Stimulated activated CD4-positive, alpha-beta T cell treated with anti-CD3 and anti-CD28 coated beads, TNF-alpha, amount 100 ng/mL, for 4 hours (primary cell): Measurements from ENCODE around the gene CSNK1G1.
"Not testable (repeated sequence)": the region's sequence is repeated elsewhere in the genome, so short reads cannot be mapped to it uniquely, and the experiment has no call there.

Source experiments
- DNase-seq, 3 experiments: peaks; one replicate each; pipeline ENCODE4 v3.0.0-alpha.2; 2020; ENCODE audit warnings: low read depth in 3 of 3

Gene CSNK1G1

DNA sequence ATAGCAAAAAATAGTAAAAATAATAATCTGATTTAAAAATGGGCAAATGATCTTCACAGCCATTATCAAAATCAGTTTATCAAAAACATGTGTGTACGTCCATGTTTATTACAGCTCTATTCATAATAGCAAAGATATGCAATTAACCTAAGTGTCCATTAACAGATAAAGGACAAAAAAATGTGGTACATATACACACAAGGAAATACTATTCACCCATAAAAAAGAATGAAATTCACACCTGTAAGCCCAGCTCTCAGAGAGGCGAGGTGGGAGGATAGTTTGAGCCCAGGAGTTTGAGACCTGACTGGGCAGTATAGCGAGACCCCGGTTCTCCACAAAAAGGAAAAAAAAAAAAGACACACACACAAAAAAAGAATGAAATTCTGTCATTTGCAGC lies 110.6 kb downstream of the CSNK1G1 start:
- no peak for DNase-seq

DNA sequence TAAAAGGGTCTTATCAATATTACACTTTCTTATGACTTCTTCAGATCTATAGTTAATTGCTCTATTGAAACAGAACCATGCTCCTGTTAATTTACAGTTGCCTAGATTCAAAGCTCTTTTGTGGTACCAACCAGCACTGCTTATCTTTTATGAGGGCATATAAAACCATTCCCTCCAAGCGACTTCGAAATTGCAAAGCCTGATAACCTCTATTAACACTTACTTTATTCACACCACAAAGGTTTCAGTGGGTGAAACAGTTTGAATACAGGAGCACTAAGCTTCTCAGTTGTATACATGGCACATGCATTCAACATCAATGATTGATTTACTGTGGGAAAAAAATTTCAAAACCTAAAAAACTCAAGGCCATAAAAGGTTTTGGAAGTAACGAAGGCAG lies 118.3 kb downstream of the CSNK1G1 start:
- DNase-seq: no peak

DNA sequence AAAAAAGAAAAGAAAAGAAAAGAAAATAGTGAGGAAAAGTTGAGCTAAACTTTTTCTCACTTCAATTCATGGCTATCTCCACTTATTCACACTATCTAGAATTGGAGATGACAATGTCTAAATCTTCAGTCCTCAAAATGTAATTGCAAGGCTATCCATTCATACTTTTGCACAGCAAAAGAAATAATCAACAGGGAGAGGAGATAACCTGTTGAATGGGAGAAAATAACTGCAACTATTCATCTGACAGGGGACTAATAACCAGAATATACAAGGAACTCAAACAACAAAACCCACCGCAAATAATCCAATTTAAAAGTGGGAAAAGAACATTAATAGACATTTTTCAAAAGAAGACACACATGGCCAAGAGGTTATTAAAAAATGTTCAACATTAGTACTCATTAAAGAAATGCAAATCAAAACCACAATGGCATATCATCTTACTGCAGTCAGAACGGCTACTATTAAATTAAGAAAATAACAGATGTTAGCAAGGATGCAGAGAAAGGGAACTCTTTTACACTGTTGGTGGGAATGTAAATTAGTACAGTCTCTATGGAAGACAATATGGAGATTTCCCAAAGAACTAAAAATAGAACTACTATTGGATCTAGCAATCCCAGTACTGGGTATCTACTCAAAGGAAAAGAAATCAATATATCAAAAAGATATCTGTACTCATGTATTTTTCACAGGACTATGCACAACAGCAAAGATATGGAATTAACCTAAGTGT lies 119.6 kb downstream of the CSNK1G1 start:
- no peak for DNase-seq

DNA sequence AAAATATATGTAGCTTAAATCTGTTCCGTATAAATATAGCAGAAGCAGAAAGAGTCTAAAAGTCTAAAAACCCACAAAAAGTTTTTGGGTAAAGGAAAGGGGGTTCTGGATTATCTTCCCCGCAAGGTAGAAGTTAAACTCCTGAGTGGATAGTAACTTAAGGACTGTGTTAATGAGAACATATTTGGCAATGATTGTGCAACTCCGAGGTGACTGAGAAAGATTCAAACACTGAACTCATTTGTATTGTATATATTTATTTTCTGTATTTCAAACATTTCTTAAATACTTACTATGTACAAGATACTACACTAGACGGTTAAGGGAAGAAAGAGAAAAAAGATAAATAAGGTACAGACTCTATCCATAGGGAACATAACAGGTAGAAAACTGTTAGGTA lies 120.4 kb downstream of the CSNK1G1 start:
- DNase-seq: no peak

DNA sequence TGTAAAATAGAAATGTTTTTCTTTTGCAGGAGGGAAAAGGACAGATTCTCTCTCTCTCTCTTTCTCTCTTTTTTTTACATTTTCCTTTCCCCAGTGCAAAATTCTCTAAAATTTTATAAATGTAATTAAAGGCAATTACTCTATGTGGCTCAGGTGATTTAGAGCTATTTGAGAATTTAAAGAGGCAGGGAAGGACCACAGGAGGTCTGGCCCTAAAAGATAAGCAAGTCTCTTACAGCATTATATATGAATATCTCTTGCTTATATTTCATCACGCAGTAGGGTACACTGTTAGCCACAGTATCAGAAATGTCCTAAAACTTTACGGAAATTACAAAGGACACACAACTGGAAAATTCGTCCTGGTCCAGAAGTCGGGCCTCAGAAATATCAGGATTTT lies 122.7 kb downstream of the CSNK1G1 start:
- no peak for DNase-seq

DNA sequence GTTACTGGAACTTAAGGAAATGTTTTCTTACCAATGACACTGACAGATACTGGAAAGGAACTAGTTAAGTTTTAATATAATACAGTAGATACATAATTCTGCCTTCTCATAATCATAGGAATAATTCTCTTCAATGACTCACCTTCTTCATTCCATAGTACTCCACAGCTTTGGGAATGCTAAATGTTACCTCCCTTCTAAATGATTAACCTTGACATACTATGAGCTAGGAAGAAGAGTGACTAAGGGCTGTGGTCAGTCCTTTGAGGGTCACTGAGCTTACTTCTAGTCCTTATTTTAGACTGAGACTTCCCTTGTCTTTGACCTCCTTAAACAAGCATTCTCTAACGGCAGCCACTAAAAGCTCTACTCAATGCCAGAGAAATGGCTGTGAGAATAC lies 123.6 kb downstream of the CSNK1G1 start:
- no peak for DNase-seq

DNA sequence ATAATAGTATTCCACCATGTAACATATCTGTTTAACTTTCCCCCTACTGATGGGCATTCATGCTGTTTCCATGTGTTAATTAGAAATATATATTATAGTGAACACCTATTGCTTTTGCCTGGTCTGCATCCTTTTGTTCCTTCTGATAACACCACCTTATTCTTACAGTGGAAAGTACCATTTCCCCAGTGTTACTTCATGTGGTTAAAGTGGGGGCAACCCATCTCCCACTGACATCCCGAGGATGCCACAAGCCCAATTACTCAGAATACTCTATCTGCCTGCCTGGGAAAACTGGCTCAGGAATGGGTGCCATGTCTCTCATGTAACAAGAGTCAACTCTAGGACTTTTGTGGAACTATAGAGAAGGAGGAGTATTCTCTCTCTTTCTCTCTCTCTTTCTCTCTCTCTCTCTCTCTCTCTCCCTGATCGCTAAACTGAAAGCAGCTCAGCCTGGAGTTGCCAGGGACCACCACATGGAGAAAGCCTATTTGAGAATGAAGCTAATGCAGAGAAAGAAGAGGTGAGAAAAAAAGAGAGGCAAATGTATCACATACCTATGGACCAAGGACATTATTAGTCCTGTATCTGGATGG lies 126.7 kb downstream of the CSNK1G1 start:
- no peak for DNase-seq

DNA sequence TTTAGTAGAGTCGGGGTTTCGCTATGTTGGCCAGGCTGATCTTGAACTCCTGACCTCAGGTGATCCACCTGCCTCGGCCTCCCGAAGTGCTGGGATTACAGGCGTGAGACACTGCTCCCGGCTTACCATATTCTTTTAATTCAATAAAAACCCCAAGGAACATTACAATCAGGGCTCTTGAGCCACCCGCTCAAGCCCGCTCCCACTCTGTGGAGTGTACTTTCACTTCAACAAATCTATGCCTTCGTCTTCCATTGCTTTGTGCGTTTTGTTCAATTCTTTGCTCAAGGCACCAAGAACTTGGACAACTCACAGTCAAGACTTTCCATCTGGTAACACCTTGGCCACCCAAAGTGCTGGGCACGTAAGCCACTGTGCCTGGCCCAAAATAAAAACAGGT lies 130.2 kb downstream of the CSNK1G1 start:
- DNase-seq: no peak

DNA sequence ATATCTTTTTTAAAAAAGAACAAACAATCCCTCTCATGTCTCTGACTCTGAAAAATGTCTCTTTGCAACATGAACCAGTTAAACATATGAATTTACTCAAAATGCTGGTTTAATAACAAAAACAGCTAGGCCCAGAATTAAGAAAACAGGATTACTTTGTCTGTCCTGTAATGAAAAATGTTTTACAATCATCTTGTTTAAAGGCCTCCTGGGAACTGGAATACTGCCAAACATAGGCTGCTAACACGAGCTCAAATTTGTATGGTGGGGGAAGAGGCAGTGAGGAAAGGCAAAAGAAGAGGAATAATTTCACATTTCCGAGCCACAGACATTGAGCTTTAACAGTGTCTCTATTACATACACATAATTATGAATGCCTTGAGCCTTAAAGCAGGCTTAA lies 131.5 kb downstream of the CSNK1G1 start:
- no peak for DNase-seq

DNA sequence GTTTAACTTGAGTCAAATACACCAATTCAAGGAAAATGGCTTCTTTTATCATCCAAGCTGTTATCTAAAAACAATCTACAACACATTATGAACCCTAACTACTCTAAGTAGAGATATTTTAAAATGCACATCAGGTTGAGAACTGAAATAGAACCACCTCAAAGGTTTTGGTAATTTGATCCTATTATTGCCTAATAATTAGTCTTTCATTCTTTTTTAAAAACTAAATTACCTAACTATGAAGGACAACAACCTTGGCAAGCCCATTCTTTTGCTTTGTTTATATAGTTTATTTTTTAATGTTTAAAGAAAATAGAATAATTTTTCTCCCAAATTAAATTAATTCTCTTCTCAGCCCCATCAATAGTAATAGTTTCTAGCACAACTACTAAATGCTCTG lies 132.1 kb downstream of the CSNK1G1 start:
- no peak for DNase-seq

DNA sequence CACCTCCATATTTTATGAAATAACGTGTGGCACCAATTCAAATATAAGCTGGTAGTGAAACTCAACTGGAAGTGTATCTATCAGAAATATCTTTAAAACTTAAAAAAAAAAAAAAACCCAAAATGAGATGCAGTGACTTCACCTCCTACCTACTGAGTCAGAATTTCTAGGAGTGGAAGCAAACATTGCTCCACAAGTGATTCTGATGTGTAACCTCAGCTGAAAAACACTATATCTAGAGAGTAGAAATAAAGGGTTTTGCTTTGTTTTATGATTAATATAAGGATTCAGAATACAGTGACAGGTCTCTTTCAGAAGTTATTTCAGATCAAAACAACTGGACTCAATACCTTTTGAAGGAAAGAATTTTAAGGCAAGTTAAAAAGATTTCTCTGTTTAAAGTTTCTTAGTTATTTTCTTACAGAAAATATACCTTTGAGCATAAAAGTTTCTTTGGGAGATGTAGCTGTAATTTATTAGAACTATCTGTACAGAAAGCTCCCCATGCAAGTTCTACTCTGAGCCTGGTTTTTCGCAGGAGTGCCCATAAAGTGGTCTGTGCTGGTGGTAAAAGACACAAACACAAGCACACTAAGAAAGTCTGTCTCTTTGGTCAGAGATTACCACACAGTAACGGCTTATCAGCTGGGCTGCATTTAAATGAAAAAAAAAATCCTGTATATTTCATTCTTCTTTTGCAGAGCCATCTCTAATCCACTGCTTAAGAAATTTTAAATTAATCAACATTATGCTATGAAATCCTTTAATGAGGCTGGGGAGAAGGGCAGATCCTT lies 133.2 kb downstream of the CSNK1G1 start:
- DNase-seq: no peak

DNA sequence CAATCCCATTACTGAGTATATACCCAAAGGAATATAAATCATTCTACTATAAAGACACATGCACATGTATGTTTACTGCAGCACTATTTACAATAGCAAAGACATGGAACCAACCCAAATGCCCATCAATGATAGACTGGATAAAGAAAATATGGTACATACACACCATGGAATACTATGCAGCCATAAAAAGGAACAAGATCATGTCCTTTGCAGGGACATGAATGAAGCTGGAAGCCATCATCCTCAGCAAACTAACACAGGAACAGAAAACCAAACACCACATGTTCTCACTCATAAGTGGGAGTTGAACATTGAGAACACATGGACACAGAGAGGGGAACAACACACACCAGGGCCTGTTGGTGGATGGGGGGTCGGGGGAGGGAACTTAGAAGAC lies 134.1 kb downstream of the CSNK1G1 start:
- DNase-seq: not testable (repeated sequence)

DNA sequence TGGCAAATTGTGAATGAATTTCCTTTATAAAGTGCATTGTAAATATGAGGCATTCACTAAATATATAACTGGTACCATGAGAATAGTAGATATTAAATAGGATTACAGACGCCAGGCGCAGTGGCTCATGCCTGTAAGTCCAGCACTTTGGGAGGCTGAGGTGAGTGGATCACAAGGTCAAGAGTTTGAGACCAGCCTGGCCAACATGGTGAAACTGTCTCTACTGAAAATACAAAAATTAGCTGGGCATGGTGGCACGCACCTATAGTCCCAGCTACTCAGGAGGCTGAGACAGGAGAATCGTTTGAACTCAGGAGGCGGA lies 138.6 kb downstream of the CSNK1G1 start:
- DNase-seq: not testable (repeated sequence)

DNA sequence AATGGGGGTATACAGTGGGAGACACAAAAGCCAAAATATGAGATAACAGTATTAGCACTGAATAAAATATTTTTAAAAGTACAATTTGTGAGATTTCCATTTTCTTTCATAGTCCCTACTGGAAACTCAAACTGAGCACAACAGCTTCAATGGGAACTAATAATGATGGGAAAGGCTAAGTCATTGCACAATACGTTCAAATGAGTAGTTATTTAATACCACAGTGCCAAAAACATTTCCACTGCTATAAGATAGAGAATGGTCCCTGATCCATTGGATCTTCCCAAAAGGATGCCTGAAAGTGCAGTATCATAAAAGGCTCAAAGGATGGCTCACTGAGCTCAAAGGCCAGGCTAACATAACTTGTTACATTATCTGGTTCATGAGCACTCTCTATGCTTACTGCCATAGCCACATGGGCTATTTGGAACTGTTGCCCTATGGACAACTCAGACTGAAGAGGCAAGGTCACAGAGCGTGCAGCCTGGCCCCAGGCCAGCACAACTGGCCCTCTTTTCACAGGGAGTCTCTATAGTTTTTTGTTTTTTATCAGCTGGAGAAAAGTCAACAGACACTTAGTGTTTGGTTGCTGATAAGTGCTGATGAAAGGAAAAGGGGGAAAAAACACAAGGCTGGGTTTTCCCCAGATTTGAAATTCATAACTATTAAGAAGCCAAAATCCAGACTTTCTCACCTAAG lies 139.1 kb downstream of the CSNK1G1 start:
- no peak for DNase-seq

DNA sequence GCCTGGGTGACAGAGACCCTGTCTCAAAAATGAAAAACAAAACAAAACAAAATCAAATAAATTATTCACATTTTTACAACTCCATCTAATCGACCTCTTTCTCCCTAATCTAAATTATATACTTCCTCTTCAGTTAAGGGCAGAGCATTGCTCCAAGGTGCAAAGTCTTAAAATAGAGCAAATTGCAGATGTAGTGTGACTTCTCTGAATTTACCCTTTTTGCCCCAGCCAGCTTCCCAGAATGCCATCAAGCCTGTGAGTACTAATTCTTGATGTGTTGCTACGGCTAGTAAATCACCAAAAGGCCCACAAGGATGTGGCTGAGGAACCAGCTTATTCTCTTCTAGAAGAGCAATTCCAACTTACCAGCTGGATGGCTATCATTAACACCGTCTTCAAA lies 139.8 kb downstream of the CSNK1G1 start:
- DNase-seq: no peak

DNA sequence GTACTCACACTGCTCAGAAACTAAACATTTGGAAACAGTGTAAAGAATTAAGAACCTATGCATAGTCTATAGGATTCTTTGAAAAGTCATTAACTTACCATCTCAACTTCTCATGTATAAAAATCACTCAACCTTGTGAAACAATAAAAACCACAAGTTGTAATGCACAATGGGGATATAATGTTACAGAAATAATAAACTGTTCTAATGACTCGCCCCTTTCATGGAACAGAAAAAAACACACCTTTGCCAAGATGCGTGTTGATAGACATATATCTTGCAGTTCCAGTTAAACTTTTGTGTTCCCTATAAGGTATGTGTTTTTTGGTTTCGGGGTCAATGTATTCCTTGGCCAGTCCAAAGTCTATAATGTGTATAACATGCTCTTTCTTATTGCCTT lies 142.3 kb downstream of the CSNK1G1 start:
- DNase-seq: no peak

DNA sequence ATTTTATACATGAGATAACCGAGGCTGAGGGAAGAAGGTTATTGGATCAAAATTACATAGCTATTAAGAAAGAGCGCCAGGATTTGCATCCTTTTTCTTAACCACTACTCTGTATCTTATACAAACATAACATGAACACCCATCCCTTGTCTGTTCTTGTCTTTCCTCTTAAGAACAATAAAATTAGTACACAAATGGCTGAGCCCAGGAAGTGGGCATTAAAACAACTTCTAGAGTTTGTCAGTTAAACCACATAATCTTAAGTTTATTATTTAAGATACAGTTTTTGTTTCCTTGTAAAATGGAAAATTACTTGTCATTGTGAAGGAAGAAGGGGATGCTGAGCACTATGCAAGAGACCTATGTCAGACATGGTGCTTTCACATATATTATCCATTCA lies 144.3 kb downstream of the CSNK1G1 start:
- no peak for DNase-seq

DNA sequence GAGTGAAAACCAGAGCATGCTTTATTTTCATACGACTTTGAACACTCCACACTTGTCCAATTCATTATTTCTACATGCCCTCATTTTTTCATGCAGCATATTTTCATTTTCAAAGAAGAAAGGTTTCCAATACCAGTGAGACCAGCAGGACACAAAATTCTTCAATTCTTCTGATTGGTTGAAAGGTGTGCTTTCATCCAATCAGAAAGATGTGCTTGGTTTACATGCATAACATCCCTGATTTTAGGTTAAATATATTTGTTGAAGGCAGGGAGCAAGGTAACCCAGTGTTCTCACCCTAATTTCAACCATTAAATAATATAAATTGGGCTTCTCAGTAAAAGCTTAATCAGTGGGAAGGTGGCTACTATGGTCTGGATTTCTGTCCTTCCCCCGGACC lies 145.6 kb downstream of the CSNK1G1 start:
- DNase-seq: no peak

DNA sequence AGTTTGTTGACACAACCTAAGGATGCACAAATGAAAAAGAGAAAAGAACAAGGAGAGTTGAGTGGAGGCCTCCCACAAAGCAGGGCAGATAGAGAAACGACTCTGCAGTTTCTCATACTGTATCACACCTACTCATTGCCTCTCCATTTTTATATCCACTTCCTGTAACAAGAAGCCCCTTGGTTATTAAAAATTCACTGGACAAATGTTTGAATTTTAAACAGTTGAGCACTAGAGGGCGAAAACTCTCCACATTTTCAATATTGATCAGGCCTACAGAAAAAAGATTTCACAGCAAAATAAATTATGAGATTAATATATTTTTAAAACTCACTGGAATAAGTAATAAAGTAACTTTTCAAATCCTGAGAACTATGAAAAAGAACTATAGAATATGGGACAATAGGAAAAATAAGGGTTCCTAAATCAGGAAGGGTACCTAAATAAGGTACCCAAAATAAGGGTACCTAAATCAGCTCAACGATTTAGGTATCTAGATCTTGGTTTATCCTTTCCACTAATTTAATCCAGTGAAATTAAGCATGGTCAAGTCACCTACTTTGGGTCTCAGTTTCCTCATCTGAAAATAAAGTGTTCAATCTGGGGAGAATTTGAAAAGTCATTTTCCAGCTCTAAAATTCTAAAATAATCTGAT lies 146.2 kb downstream of the CSNK1G1 start:
- no peak for DNase-seq

DNA sequence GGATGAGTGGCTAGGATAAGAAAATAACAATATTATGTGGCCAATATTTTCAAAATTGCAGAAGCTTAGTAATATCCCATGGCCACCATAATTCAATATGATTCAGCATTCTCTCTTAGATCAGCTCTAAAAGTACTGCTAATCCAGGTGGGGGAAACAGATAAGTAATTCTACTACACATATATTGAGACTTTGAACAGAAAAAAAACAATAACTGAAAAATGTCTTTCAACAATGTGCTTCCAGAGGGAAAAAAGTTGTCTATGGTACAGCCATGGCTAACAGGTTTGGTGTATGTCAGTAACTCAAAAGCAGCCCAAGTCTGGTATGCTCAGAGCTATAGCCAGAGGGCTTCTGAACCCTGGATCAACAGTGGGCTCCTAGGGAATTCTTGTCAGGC lies 150.8 kb downstream of the CSNK1G1 start:
- no peak for DNase-seq

DNA sequence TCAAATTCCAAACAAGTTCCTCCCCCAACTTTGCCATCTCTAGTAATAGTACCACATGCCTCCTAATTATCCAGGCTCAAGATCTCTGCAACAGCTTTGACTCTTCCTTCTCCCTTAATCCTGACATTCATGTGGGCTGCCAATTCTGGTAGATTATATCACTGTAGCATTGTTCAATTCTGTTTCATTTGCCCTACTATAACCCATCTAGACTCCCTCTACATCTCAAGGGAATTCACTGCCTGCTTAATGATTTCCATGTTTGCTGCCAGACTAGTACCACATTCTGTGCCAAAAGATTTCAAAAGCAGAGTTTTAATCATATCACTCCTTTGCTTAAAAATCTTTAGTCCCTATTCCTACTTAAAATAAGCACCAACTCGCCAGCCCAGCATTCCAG lies 158.5 kb downstream of the CSNK1G1 start:
- DNase-seq: no peak

DNA sequence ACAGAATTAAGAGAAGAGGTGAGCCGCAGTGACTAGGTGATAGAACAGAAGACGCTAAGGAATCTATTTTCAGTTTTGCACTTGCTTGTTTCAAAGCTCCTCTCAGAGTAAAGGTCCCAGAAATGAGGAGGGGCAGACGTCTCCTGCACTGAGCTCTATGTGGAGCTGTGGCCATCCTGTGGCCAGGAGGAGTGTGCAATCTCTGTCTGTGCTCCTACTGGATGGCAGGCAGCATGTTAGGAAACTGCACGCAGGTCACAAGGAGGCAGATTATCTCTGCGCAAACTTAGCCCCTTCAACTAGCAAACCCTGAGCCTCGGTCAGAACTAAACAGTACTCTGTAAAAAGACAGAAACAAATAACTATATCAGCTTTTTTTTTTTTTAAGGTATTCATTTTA lies 162.0 kb downstream of the CSNK1G1 start:
- no peak for DNase-seq
